HG02840 (cell line): Measurements from ENCODE around the gene TARS2.

Experiments
- ATAC-seq: cut with Tn5 transposase; IDR thresholded peaks from one replicate; pipeline ENCODE4 v1.9.1; 2021; ENCODE audit warnings: mild to moderate bottlenecking, moderate library complexity, moderate number of reproducible peaks; ENCODE audit not compliant: unreplicated experiment, low FRiP score

The TARS2 gene

DNA sequence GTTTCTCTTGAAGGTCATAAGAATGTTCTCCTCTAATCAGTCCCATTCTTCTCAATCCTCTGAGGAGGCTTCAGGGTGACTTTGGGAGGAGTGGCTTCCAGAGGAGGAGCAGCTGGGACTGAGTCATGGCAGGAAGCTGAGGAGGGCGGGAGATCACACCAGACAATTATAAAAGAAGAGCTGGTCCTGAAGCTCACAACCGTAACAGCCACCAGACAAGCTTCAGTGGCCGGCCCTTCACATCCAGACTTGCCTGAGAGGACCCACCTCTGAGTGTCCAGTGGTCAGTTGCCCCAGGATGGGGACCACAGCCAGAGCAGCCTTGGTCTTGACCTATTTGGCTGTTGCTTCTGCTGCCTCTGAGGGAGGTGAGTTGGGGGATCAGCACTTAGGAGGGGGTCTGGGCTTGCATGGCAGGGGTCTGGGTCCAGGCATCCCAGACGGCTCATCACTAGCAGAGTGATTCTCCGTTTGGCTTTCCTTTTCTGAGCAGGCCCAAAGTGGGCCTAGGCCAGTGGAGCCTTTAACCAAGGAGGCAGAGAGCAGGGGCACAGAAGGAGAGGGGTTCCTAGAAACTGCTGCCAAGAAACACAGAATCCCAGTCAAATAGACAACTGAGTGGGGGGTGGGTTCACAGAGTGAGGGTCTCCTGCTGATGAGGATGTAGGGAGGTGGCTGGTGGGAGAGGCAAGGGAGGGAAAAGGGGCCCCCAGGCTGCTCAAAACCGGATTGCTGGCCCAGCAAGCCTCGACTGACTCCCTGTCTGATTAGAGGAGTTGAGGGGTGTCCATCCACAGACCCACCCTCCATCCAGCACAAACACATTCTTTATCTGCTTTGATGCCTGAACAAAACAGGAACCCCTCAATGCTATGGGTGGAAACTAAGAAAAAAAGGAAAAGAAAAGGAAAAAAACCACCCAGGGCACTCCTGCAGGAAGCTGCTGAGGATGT lies 21.0 kb downstream of the TARS2 start, which contains the start of gene ECM1:
Gene ECM1 (plus strand): TSS at position 198 of the 953 bp plus-strand sequence. CDS start 101 bp downstream, at position 299.
- ATAC-seq: no peak

DNA sequence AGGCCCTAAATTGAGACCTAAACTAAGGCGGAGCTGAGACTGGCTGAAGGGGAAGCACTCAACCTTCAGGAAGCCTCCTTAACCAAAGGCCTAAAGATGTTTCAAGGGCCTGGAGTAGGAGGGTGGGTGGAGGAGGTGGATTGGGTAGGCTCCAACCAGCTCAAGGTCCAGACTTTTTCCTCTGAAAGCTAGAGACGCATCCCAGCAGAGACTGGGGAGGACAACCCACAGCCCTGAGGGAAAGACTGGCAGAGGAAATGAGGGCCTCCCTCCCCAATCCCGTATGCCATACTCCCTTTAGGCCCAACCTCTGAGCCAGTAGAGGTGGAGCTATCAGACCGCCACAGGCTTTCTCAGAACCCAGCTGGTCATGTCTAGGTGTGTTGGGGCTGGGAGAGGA lies 21.8 kb downstream of the TARS2 start:
- no peak for ATAC-seq

GRCh38 chr1:150511551-150511950 lies 24.3 kb downstream of the TARS2 start:
- no peak for ATAC-seq

- no peak for ATAC-seq
These were observed 24.9 kb downstream of the TARS2 start for GRCh38 chr1:150511985-150512660.

- no peak for ATAC-seq
These were observed 25.6 kb downstream of the TARS2 start for GRCh38 chr1:150512846-150513245.

- ATAC-seq: no peak
These were observed 26.2 kb downstream of the TARS2 start for GRCh38 chr1:150513351-150513791.

DNA sequence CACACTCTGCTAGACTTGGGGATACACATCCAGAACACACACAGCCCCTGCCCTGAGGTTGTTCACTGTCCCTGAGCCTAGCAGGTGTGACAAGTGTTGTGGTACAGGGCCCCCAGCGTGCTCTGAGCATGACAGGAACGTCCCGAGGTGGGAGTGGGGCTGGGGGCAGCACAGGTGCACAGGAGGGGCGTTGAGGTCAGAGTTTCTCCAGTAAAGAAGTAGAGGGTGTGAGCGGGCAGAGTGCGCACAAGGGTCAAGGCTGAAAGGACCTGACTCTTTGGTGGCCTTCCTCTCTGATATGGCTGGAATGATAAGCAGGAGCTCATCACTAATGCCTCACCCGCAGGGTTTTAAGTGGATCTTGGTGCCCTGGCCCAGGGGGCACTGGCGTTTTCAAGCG lies 27.0 kb downstream of the TARS2 start:
- ATAC-seq: no peak

DNA sequence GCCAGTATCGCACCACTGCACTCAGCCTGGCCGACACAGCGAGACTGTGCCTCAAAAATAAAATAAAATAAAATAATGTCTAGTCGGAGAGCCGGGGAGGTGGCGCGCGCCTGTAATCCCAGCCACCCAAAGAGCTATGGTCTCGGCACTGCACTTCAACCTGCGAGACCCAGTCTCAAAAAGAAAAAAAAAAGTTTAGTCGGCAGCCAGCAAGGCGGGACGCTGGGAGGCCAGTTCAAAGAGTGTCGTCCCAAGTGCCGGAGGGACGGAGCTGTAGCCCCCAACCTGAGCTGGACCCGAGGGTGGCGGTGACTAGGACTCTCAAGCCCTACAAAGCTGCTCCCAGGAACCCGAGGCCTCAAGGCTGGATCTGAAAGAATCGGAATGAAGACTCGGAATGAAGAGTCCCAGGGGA lies 27.7 kb downstream of the TARS2 start:
- no peak for ATAC-seq

DNA sequence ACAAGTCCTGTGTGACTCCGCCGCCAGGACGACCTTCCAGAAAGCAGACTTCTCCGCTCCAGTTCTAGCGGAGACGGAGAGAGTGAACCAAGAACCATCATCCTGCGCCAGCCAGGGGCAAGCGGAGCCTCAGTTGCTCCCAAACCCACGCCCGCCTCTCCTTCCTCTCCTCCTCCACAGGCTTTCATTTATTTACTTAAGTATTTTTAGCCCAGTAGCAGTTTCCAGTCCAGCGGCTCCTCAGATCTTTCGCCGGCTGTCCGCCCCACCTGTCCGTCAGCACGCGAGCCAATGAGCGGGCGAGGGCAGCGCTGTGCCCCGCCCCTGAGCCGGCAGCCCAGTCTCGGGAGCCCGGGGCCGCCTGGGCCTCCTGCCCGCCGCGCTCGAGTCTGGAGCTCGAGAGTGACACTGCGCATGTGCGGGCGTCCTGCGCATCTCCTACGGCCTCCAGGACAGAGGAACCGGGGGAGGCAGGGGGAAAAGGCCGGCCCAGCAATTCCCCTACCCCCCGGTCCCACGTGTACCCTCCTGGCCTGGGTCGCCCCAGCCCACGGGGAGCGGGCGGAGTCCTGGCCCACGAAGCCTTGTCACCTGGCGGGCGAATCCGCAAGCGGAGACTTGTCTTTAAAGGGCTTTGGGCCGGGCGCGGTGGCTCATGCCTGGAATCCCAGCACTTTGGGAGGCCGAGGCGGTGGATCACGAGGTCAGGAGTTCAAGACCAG lies 28.3 kb downstream of the TARS2 start, which contains the start of gene FALEC:
Gene FALEC (plus strand): TSS at position 425 of the 722 bp plus-strand sequence.
- ATAC-seq: peak; percentile 97

GRCh38 chr1:150516050-150516591 lies 28.9 kb downstream of the TARS2 start:
- ATAC-seq: no peak

GRCh38 chr1:150516616-150517015 lies 29.4 kb downstream of the TARS2 start:
- ATAC-seq: no peak

- ATAC-seq: no peak
These were observed 34.2 kb downstream of the TARS2 start for GRCh38 chr1:150521196-150521968.

DNA sequence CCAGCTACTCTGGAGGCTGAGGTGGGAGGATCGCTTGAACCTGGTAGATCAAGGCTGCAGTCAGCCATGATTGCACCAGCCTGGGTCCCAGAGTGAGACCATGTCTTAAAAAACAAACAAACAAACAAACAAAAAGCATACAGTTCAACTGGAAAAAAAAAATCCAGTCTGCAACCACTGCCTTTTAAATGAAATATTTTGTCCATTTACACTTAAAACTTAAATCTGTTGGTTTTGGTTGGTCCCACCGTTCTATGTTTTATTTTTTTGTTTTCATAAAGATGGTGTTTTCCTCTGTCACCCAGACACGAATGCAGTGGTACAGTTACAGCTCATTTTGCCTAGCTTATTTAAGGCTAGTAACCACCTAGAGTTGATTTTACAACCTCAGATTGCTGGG lies 38.1 kb downstream of the TARS2 start:
- no peak for ATAC-seq

DNA sequence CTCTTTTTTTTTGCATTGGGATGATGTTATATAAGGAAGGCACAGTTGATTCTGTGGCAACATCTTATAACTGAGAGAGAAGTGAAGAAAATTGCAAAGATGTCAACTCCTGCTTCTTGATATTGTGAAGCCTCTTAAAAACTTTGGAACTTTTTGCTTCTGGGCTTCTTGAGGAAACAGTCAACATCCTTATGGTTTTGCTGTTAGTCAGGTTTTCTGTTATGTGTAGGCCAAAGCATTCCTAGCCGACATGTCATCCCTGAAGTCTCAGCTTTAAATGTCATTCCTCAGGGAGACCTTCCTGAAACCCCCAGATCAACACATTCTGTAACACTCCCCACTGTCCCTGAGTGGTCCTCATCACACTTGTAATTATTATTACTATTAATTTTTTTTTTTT lies 41.0 kb downstream of the TARS2 start:
- no peak for ATAC-seq

DNA sequence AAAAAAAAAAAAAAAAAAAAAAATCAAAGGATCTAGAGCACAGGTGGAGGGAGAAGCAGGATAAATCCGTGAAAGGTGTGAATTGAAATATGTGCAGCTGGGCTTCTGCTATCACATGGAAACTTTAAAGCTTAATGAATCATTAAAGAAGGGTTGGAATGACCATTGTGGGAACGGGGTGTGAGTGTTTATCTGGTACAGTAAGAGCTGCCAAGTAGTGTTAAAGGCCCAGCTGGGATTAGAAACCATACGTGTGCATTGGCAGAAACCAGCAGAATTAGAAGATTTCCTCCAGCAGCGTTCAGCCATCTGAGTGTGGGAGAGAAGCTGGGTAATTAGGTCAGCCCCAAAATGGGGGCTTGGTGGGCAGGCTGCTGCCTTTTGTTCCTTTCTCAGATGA lies 41.8 kb downstream of the TARS2 start:
- no peak for ATAC-seq

DNA sequence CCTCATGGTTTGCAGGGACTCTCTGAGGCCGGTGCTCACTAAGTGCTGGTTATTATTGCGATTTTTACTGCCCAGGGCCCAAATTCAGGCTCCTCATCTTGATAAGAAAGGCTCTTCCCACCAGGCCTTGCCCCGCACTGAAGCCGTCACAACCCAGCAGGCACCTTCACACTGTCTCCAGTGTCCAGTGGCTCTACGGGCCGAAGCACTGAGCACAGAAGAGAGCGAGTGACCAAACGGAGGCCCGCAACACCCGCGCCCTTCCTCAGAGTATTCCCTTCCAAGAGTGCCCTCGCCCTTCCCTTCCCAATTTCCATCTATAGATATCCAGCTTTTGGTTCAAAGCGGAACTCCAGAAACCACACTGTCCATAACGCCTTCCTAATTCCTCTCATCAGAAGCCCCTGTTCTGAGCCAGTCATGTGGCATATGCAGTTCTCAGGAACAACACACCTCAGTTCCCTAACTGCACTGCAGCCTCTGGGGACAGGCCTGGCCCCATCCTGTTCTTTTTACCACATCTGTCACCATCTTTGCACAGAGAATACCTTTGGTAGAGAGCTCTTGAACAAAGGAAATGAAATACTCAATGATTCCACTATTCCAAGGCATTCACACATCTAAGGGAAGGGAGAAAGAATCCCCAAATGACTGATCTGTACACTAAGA lies 43.4 kb downstream of the TARS2 start:
- ATAC-seq: no peak

DNA sequence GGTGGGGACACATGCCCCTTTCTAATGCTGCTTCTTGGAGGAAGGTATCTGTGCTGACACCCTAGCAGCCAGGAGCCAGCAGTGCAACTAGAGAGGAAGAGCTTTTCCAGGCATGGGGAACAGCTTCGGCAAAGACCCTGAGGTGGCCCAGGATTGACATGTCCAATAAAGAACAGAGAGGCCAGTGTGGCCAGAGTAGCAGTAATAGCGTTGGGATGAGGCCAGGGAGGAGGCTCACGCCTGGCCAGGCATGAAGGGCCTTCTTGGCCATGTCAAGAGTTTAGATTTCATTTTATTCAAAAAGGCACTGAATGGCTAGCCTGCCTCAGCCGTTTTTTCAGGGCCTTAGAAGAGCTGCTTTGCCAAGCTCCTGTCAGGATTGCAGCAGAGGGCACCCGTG lies 45.6 kb downstream of the TARS2 start:
- no peak for ATAC-seq

- no peak for ATAC-seq
These were observed 46.8 kb downstream of the TARS2 start for GRCh38 chr1:150534002-150534401.
